Ovary (tissue), 9 donors: ENCODE results near the gene OR7G2. TPM values are rescaled to one million over a fixed set of nuclear protein-coding genes. Genes with fewer than 3 reads are reported as not detected.

Source experiments
- DNase-seq, 5 donors: peaks; one replicate each; pipeline ENCODE4 v3.0.0-alpha.2; 2019 to 2020
- H3K27ac ChIP-seq, 2 donors: fragments of 200-600 bp; one replicate each; pipeline versions ENCODE4 v1.5.1 to v1.8.0; 2019 to 2022
- H3K27me3 ChIP-seq: fragments of 200-600 bp; one replicate; pipeline ENCODE4 v1.8.0; 2022
- H3K36me3 ChIP-seq: fragments of 200-600 bp; sonication (generic); one replicate; pipeline ENCODE4 v1.5.1; 2019
- H3K4me1 ChIP-seq: one replicate; pipeline ENCODE4 v1.8.1; 2013; ENCODE audit warnings: mild to moderate bottlenecking, moderate library complexity; ENCODE audit not compliant: insufficient read depth
- H3K4me3 ChIP-seq: fragments of 200-600 bp; sonication (generic); one replicate; pipeline ENCODE4 v1.5.1; 2017
- H3K9me3 ChIP-seq, 2 donors: fragments of 200-600 bp in 1 of 2; sonication (generic) in 1 of 2; one replicate each; pipeline versions ENCODE4 v1.5.1 to v1.8.1; 2013 to 2019; ENCODE audit warnings: mild to moderate bottlenecking in 1 of 2, moderate library complexity in 1 of 2
- EP300 ChIP-seq: sonication (generic); formaldehyde crosslinking; IDR thresholded peaks from one replicate; pipeline ENCODE4 v1.6.1; 2017; ENCODE audit warnings: antibody characterized with exemption
- POLR2A ChIP-seq: fragments of 450-650 bp; IDR thresholded peaks from one replicate; pipeline ENCODE4 v1.6.1; 2017; ENCODE audit warnings: antibody characterized with exemption, mild to moderate bottlenecking, moderate library complexity
- WGBS, 3 donors: extraction: QIAGEN DNeasy Blood & Tissue Kit in 1 of 3; methylation state at CpG; one replicate each; pipeline versions ENCODE4 v1.1.5 to v1.1.7; 2013 to 2017; 5-methylcytosine and 5-hydroxymethylcytosine counted together
- intact Hi-C, 4 donors: fragments of 100-400 bp; cut with DNase I; formaldehyde crosslinking; loops; one replicate each; pipeline versions ENCODE4 v1.11.0 to v1.15.1; 2022 to 2023
- polyA plus RNA-seq, 2 donors: library from polyadenylated mRNA; stranded (reverse); fragments of 200-250 nt in 1 of 2; fragments of 350-450 nt in 1 of 2; fragmentation: Illumina TruSeq in 1 of 2; extraction: RNeasy Lipid Tissue Mini Kit (QIAGEN cat#74804) in 1 of 2; gene quantifications; one replicate each; pipeline ENCODE4 v1.2.3, GENCODE V29; 2013 to 2014
- total RNA-seq, 7 donors: library from RNA; depleted of rRNA in 2 of 7; stranded (reverse); fragments of >200 nt in 2 of 7; fragmentation: NEBNext Ultra II Directional in 3 of 7; extraction: Animal tissue kit (Norgen Biotek cat#: 25700) in 3 of 7; gene quantifications; one replicate each; pipeline versions ENCODE4 v1.1.0 to v1.2.4, GENCODE V29; 2016 to 2023
- TF ChIP-seq, protein P1 (sequence below), 3 donors: fragments of 450-650 bp in 2 of 3; fragments of 200-600 bp in 1 of 3; IDR thresholded peaks; one replicate each; pipeline versions ENCODE4 v1.5.1 to v1.8.0; 2016 to 2022; ENCODE audit warnings: antibody characterized with exemption in 3 of 3, mild to moderate bottlenecking in 1 of 3
- donor health status: DM: no; HTN: no; CAD: no; lungs with moderate emphysema.
- donor health status: DM: no; HTN: no; CAD: no.
- donor health status: Bipolar disorder and iron deficiency.
- donor health status: DM: yes; HTN: yes; CAD: no.
- donor health status: DM: no; HTN: no; CAD: no.
- donor health status: DM: yes; HTN: yes; CAD: no.

OR7G2 gene
- total and polyA plus RNA-seq, 9 donors = not detected

DNA sequence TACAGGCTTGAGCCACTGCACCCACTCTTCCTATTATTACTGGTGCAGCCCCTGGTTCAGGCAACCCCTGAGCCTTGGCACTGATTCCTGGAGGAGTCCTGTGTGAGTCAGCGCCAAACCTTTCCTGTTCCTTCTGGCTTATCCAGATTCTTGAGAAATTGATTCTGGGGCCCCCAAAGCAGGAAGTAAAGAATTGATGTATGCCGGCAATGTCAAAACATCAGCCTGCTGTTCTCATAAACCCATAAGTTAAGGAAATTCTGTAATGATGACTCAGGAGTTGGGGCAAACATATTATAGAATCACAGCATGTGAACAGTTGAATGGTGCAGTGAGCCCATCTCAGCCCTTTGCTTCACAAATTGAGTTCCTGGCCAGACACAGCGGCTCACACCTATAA is 20.9 kb upstream of the OR7G2 start:
- H3K4me3 ChIP-seq = no peak overlapping the region
- TF ChIP-seq EP300 (no peak), POLR2A (no peak)
- TF ChIP-seq, protein P1, sequence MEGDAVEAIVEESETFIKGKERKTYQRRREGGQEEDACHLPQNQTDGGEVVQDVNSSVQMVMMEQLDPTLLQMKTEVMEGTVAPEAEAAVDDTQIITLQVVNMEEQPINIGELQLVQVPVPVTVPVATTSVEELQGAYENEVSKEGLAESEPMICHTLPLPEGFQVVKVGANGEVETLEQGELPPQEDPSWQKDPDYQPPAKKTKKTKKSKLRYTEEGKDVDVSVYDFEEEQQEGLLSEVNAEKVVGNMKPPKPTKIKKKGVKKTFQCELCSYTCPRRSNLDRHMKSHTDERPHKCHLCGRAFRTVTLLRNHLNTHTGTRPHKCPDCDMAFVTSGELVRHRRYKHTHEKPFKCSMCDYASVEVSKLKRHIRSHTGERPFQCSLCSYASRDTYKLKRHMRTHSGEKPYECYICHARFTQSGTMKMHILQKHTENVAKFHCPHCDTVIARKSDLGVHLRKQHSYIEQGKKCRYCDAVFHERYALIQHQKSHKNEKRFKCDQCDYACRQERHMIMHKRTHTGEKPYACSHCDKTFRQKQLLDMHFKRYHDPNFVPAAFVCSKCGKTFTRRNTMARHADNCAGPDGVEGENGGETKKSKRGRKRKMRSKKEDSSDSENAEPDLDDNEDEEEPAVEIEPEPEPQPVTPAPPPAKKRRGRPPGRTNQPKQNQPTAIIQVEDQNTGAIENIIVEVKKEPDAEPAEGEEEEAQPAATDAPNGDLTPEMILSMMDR (IDR thresholded peaks at IDR 0.05) = no peak
- H3K27ac ChIP-seq = no peak overlapping the region
- WGBS, 3 donors = 77 to 82% (median 79%) methylated on average over 3 of the region's 3 CpGs
- intact Hi-C loops = no loop called here
- H3K27me3 ChIP-seq = no peaks in the 10 kb centered on the region
- DNase-seq = no peak
- no peaks in the 10 kb centered on the region for H3K4me1 ChIP-seq
- no peaks in the 10 kb centered on the region for H3K9me3 ChIP-seq
- H3K36me3 ChIP-seq = no peaks in the 10 kb centered on the region

DNA sequence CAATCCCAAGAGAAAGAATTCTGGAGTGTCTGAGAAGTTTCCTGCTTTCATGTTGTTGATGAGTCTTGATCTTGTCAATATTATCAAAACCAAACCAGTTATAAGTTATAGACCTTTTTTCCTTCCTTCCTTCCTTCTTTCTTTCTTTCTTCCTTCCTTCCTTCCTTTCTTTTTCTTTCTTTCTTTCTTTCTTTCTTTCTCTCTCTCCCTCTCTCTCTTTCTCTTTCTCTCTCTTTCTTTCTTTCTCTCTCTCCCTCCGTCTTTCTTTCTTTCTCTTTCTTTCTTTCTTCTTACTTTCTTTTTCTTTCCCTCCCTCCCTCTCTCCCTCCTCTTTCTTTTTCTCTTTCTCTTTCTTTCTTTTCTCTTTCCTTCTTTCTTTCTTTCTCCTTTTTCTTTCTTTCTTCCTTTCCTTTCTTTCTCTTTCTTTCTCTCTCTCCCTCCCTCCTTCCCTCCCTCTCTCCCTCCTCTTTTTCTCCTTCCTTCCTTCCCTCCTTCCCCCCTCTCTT is 19.7 kb upstream of the OR7G2 start, which contains the start of gene OR7G3:
OR7G3 (minus strand) TSS at position 51 of the 506 bp plus-strand sequence; CDS start at position 51, 0 bp downstream.
- Histone ChIP-seq H3K4me1 (no peaks in the 10 kb centered on the region), H3K9me3 (no peaks in the 10 kb centered on the region), H3K27me3 (no peaks in the 10 kb centered on the region), H3K27ac (no peak within 1 kb of the TSS), H3K36me3 (no peaks in the 10 kb centered on the region), H3K4me3 (no peak within 1 kb of the TSS)
- no peak for DNase-seq
- no peak for TF ChIP-seq EP300
- TF ChIP-seq, protein P1 (IDR thresholded peaks at IDR 0.05) = no peak
- intact Hi-C loops = no loop called here
- WGBS, 3 donors = 67 to 83% methylated on average over 1 of the region's 1 CpG; no CpG with 5 or more reads in 1 of the 3 donors

DNA sequence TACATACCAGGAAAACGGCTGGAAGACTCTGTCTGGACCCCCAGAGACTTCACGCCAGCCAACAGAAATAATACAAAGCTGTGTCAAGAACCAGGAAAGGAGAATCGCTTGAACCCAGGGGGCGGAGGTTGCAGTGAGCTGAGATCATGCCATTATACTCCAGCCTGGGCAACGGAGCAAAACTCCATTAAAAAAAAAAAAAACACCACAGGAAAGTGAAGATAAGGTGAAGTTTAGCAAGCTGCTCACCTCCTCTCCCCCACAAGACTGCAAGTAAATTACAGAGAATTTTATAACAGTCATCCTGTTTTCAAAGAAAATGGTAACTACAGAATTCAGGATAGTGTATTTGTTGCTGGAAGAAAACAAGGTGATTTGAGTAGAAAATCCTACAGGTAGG is 9.3 kb upstream of the OR7G2 start:
- no peak overlapping the region for H3K27ac ChIP-seq
- TF ChIP-seq POLR2A = no peak
- TF ChIP-seq EP300 = no peak
- TF ChIP-seq, protein P1 (IDR thresholded peaks at IDR 0.05) = no peak
- DNase-seq = no peak
- H3K27me3 ChIP-seq = no peaks in the 10 kb centered on the region
- H3K4me1 ChIP-seq = no peaks in the 10 kb centered on the region
- no peaks in the 10 kb centered on the region for H3K9me3 ChIP-seq
- H3K36me3 ChIP-seq = no peaks in the 10 kb centered on the region
- no peak overlapping the region for H3K4me3 ChIP-seq
- 27 to 38% (median 29%) methylated on average over 5 of the region's 5 CpGs for WGBS, 3 donors
- intact Hi-C loops = no loop called here

DNA sequence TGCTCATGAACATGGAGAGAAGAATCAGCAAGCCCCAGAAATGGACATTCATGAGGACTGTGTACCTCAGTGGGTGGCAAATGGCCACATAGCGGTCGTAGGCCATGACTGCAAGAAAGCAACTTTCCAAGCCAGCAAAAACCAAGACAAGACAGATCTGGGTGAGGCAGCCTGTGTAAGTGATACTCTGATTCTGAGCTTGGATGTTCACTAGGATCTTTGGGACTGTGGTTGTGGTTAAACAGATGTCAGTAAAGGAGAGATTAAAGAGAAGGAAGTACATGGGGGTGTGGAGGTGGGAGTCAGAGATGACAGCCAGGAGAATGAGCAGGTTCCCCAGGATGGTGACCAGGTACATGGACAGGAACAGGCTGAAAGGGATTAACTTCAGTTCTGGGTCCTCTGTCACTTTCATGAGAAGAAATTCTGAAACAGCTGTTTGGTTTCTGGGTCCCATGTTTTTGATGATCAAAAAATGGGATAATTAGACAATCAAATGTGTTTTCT is 8.1 kb upstream of the OR7G2 start, which contains the start of gene OR7G1:
OR7G1 (minus strand) TSS at position 457 of the 507 bp plus-strand sequence; CDS start at position 457, 0 bp downstream.
- Histone ChIP-seq H3K27me3 (no peaks in the 10 kb centered on the region), H3K9me3 (no peaks in the 10 kb centered on the region), H3K4me3 (no peak within 1 kb of the TSS), H3K36me3 (no peaks in the 10 kb centered on the region), H3K27ac (no peak within 1 kb of the TSS), H3K4me1 (no peaks in the 10 kb centered on the region)
- WGBS, 3 donors = 79 to 93% (median 84%) methylated on average over 2 of the region's 2 CpGs
- DNase-seq = no peak
- intact Hi-C loops = no loop called here
- no peak for TF ChIP-seq POLR2A

DNA sequence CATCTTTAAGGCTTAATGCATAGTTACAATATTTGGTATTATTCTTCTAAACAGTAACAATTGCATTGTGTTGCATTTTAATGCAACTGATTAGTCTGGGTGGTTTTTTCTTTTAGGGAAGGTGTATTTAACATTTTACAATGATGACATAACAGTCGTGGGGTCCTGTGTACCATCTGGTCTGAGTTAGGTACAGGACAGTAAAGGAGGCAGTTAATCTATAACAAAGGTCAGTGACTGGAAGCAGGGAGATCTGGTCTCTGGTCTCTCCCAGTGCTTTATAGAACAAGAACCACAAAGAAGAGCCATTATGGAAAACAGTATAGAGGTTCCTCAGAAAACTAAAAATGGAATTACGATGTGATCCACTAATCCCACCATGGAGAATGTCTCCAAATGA is 2.7 kb upstream of the OR7G2 start:
- no peak for DNase-seq
- Histone ChIP-seq H3K27me3 (no peaks in the 10 kb centered on the region), H3K27ac (no peak overlapping the region), H3K9me3 (no peaks in the 10 kb centered on the region), H3K4me1 (no peaks in the 10 kb centered on the region), H3K4me3 (no peak overlapping the region), H3K36me3 (no peaks in the 10 kb centered on the region)
- intact Hi-C loops = no loop called here
- WGBS, 3 donors = 34 to 67% (median 37%) methylated on average over 2 of the region's 2 CpGs
- no peak for TF ChIP-seq EP300
- TF ChIP-seq, protein P1 (IDR thresholded peaks at IDR 0.05) = no peak
- no peak for TF ChIP-seq POLR2A
